ENCODE data around the gene PRKCH.

PRKCH gene

GRCh38 chr14:61486930-61487495 lies 165.6 kb downstream of the PRKCH start:
- no peak for DNase-seq

DNA sequence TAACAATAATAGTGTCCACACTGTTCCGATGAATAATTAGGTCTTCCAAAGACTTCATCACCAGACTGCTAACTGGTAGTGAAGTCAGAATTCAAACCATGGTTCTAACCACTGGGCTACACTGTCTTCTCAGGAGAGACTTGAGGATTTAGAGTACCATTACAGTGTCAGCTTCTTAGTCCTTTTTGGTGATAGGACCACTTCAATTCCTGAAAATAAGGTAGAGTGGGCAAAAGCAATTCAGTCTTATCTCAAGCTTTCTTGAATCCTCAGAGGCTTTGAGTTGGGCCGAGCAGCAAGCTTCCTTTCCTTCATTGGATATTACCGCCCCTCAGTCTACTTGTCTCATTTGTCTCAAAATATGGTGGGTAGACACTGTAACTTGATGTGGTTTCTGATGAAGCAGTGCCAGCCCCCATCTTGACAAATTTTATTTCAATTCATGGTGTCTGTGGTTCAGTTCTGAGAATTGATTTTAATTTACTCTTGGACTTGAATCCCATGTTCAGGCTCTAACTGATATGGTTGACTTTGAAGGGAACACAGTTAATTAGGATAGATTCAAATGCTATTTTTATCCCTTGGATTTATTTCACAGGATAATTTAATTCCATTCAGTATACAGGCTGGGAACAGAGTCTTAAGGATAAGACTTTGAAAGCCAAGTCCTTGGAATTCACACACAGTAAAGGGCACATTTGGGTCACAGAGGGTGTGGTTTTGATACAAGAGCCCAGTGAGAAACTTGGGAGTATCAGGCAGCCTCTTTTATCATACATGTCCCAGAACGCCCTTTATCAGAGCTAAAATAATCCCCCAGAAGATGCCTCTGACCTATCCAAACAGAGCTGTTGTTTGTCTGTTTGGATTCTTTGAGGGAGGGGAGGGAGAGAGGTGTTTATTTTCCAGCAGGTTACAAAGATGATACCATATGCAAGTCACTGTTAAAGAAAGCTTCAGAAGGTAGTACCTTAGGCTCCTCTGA lies 167.3 kb downstream of the PRKCH start:
- no peak for DNase-seq

GRCh38 chr14:61489512-61489911 lies 168.1 kb downstream of the PRKCH start:
- DNase-seq, result peak in 2 of 58 donors; percentile 29 to 36

DNA sequence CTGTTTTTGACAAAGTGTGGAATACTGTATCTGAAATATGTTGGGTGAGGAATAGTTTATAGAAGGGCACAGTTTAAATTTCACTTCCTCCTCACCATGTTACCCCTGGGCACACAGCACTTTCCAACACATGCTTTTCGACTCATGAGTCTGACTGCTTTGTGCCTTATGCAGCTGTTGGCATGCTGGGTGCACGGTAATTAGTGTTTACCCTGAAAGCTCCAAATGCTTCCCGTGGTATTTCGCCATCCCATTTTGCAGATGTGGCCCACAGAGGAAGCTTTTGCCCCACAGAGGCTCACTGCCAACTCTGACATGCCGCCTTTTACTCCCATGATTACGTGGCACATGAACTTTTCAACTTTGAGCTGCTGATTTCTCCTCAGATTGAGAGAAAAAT lies 168.6 kb downstream of the PRKCH start:
- DNase-seq, result peak in 5 of 58 donors; percentile 9 to 36 (median 27)

DNA sequence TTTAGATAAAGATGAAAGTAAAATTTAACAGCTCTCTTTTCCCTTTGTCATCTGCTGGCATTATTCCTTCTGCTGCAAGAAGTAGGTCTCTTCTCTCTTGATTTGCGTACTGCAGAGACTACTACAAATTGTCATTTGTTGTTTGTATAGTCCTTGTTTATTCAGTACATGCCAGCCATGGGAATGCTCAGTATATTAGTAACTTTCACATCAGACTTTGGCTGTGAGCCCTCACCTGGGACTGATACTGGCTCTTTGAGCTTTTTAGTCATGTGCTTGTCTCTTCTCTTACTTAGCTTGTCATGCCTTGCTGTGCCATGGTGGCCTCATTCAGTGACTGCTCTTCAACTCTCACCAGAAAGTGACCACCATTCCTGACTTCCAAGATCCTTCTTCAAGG lies 169.8 kb downstream of the PRKCH start:
- DNase-seq, result no peak

- peak in 2 of 58 donors; percentile 22 to 43 for DNase-seq
Measured at GRCh38 chr14:61491876-61492434, 170.6 kb downstream of the PRKCH start.

DNA sequence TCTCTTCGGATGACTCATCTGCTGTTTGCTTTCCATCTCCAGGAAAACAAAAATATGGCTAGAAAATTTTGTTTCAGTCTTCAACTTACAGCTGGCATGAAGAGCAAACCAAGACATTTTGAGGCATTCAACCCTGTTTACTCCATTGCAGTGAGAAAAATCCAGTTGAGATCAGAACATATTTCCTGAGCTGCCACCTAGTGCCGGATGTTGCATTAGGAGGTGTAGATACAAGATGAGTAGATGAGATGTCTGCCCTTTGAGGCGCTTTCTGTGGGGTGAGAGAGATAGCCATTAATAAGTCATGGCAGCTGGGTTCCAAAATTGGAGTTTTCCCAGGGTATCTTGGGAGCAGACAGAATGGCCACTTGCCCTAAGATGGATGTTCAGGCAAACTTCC lies 171.1 kb downstream of the PRKCH start:
- DNase-seq, result no peak

- no peak for DNase-seq
Measured at GRCh38 chr14:61493239-61493638, 171.9 kb downstream of the PRKCH start.

DNA sequence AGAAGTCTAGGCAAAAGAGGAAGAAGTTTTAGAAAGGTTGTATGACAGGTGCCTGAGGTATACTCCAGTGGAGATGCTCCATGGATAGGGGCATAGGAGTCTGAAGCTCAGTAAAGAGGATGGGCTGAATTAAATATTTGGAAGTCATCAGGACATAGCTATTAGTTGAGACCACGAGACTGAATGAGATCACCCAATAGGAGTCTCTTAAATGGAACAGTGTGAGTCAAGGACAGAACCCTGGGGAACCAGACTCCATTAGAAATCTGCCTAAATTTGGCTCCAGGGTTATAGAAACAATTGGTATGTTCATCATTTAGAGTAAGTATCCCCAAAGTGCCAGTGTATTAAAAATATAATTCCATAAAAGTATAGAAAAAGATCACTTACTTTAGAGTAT lies 172.6 kb downstream of the PRKCH start:
- DNase-seq, result no peak

- no peak for DNase-seq
Measured at GRCh38 chr14:61495809-61496208, 174.4 kb downstream of the PRKCH start.

GRCh38 chr14:61498303-61498702 lies 176.9 kb downstream of the PRKCH start:
- no peak for DNase-seq

GRCh38 chr14:61498811-61499210 lies 177.4 kb downstream of the PRKCH start:
- DNase-seq, result no peak

GRCh38 chr14:61499991-61500390 lies 178.6 kb downstream of the PRKCH start:
- DNase-seq, result no peak

GRCh38 chr14:61501714-61502458 lies 180.5 kb downstream of the PRKCH start:
- DNase-seq, result no peak

GRCh38 chr14:61502459-61503093 lies 181.2 kb downstream of the PRKCH start:
- DNase-seq, result no peak

GRCh38 chr14:61503167-61503801 lies 181.9 kb downstream of the PRKCH start:
- peak in 1 of 58 donors; percentile 10 for DNase-seq

- DNase-seq, result no peak
Measured at GRCh38 chr14:61504901-61505300, 183.5 kb downstream of the PRKCH start.

DNA sequence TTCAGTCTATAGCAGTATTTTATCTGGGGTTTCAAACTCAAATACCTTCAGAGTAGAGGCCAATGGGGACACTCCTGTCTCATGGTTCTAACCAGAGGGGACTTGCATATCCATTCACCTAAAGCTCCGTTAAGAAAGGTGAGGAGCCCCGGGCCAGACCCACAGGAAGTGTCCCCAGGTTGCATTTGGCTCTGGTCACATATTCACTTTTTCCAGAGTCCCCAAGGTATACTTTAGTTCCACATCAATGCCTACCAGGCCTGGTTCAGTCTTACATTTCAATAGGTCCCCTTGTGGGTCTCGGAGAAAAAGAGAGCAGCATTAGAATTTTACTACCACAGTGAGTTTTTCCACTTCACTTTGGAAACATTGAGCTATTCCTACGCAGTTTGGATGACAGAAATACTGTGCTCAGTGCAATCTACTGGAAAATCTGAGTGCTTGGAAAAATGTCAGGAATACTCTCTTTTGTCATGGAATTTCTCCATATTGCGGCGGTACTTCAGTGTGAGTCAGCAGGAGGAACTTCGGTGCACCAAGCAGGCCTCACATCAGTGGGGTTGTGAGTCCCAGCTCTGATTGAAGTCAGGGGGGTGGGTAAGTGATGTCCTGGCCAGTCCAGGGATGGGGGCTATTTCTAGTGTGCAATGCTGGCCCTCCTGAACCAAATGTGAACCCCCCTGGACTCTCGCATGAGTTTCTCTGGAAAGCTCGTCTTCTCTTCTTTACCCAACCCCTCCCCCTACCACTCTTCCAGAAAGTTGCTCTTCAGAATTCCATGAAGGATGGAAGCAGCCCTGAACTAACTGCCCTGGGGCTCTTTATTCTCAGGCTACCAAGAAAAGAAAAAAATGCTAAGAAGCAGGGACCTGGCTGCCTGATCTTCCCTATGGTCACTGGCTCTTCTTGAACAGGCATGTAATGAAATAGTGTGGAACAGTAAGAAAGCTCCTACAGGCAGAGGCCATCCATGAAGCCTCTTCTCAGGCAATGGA lies 184.7 kb downstream of the PRKCH start:
- no peak for DNase-seq

- DNase-seq, result no peak
Measured at GRCh38 chr14:61508526-61508925, 187.1 kb downstream of the PRKCH start.
